Measurements from ENCODE around the gene RAMP2.
"Not testable (repeated sequence)": the region's sequence is repeated elsewhere in the genome, so short reads cannot be mapped to it uniquely, and the experiment has no call there.

RAMP2 gene

GRCh38 chr17:42748202-42748907 is 12.7 kb upstream of the RAMP2 start:
- H3K9me3 ChIP-seq (ENCODE audit: control insufficient read depth, low read length), result peaks cover 5% of the 10 kb centered on the region
- no peak overlapping the region for H3K27ac ChIP-seq (ENCODE audit: insufficient read depth, low read depth, low read length, poor library complexity, severe bottlenecking)
- peaks cover 8% of the 10 kb centered on the region for H3K4me1 ChIP-seq (ENCODE audit: control insufficient read depth, insufficient read depth, low read length)
- no peaks in the 10 kb centered on the region for H3K36me3 ChIP-seq (ENCODE audit: control insufficient read depth, insufficient read depth, low read length)
- WGBS, 2 experiments, result 64 to 68% methylated on average over 7 of the region's 7 CpGs
- peaks cover 18% of the 10 kb centered on the region for H3K27me3 ChIP-seq (ENCODE audit: control insufficient read depth, insufficient read depth, low read length, poor library complexity, severe bottlenecking)
- H3K4me3 ChIP-seq (ENCODE audit: insufficient read depth, low read depth, low read length), result no peak overlapping the region

GRCh38 chr17:42748908-42749798 is 11.9 kb upstream of the RAMP2 start:
- H3K36me3 ChIP-seq (ENCODE audit: control insufficient read depth, insufficient read depth, low read length), result no peaks in the 10 kb centered on the region
- peaks cover 5% of the 10 kb centered on the region for H3K9me3 ChIP-seq (ENCODE audit: control insufficient read depth, low read length)
- H3K27ac ChIP-seq (ENCODE audit: insufficient read depth, low read depth, low read length, poor library complexity, severe bottlenecking), result no peak overlapping the region
- 88 to 89% methylated on average over 11 of the region's 11 CpGs for WGBS, 2 experiments
- peaks cover 18% of the 10 kb centered on the region for H3K27me3 ChIP-seq (ENCODE audit: control insufficient read depth, insufficient read depth, low read length, poor library complexity, severe bottlenecking)
- no peak overlapping the region for H3K4me3 ChIP-seq (ENCODE audit: insufficient read depth, low read depth, low read length)
- H3K4me1 ChIP-seq (ENCODE audit: control insufficient read depth, insufficient read depth, low read length), result peaks cover 8% of the 10 kb centered on the region

GRCh38 chr17:42750739-42751344 is 10.2 kb upstream of the RAMP2 start:
- 87 to 91% methylated on average over 3 of the region's 3 CpGs for WGBS, 2 experiments
- Histone ChIP-seq H3K27ac (ENCODE audit: insufficient read depth, low read depth, low read length, poor library complexity, severe bottlenecking) (no peak overlapping the region), H3K4me3 (ENCODE audit: insufficient read depth, low read depth, low read length) (no peak overlapping the region)

GRCh38 chr17:42751628-42752027 is 9.4 kb upstream of the RAMP2 start:
- Histone ChIP-seq H3K4me1 (ENCODE audit: control insufficient read depth, insufficient read depth, low read length) (peaks cover 8% of the 10 kb centered on the region), H3K27me3 (ENCODE audit: control insufficient read depth, insufficient read depth, low read length, poor library complexity, severe bottlenecking) (peaks cover 4% of the 10 kb centered on the region), H3K4me3 (ENCODE audit: insufficient read depth, low read depth, low read length) (no peak overlapping the region), H3K27ac (ENCODE audit: insufficient read depth, low read depth, low read length, poor library complexity, severe bottlenecking) (no peak overlapping the region), H3K36me3 (ENCODE audit: control insufficient read depth, insufficient read depth, low read length) (no peaks in the 10 kb centered on the region), H3K9me3 (ENCODE audit: control insufficient read depth, low read length) (no peaks in the 10 kb centered on the region)
- 97 to 98% methylated on average over 7 of the region's 7 CpGs for WGBS, 2 experiments

More at GRCh38 chr17:42750739-42751344, 10.2 kb upstream of the RAMP2 start:
- peaks cover 9% of the 10 kb centered on the region for H3K27me3 ChIP-seq (ENCODE audit: control insufficient read depth, insufficient read depth, low read length, poor library complexity, severe bottlenecking)
- peaks cover 8% of the 10 kb centered on the region for H3K4me1 ChIP-seq (ENCODE audit: control insufficient read depth, insufficient read depth, low read length)
- no peaks in the 10 kb centered on the region for H3K36me3 ChIP-seq (ENCODE audit: control insufficient read depth, insufficient read depth, low read length)
- H3K9me3 ChIP-seq (ENCODE audit: control insufficient read depth, low read length), result no peaks in the 10 kb centered on the region

GRCh38 chr17:42754782-42755181 is 6.2 kb upstream of the RAMP2 start:
- Histone ChIP-seq H3K4me3 (ENCODE audit: insufficient read depth, low read depth, low read length) (no peak overlapping the region), H3K27ac (ENCODE audit: insufficient read depth, low read depth, low read length, poor library complexity, severe bottlenecking) (no peak overlapping the region), H3K9me3 (ENCODE audit: control insufficient read depth, low read length) (no peaks in the 10 kb centered on the region), H3K4me1 (ENCODE audit: control insufficient read depth, insufficient read depth, low read length) (peaks cover 8% of the 10 kb centered on the region), H3K36me3 (ENCODE audit: control insufficient read depth, insufficient read depth, low read length) (no peaks in the 10 kb centered on the region), H3K27me3 (ENCODE audit: control insufficient read depth, insufficient read depth, low read length, poor library complexity, severe bottlenecking) (peaks cover 18% of the 10 kb centered on the region)
- WGBS, 2 experiments, result 85 to 95% methylated on average over 3 of the region's 3 CpGs

GRCh38 chr17:42759982-42760651 is 910 bp upstream of the RAMP2 start:
- no peaks in the 10 kb centered on the region for H3K9me3 ChIP-seq (ENCODE audit: control insufficient read depth, low read length)
- peaks cover 6% of the 10 kb centered on the region for H3K4me1 ChIP-seq (ENCODE audit: control insufficient read depth, insufficient read depth, low read length)
- H3K4me3 ChIP-seq (ENCODE audit: insufficient read depth, low read depth, low read length), result peak overlapping the region; percentile 45
- H3K36me3 ChIP-seq (ENCODE audit: control insufficient read depth, insufficient read depth, low read length), result no peaks in the 10 kb centered on the region
- peaks cover 51% of the 10 kb centered on the region for H3K27me3 ChIP-seq (ENCODE audit: control insufficient read depth, insufficient read depth, low read length, poor library complexity, severe bottlenecking)
- WGBS, 2 experiments, result 65 to 69% methylated on average over 11 of the region's 11 CpGs
- no peak overlapping the region for H3K27ac ChIP-seq (ENCODE audit: insufficient read depth, low read depth, low read length, poor library complexity, severe bottlenecking)

- Histone ChIP-seq H3K36me3 (ENCODE audit: control insufficient read depth, insufficient read depth, low read length) (no peaks in the 10 kb centered on the region), H3K4me3 (ENCODE audit: insufficient read depth, low read depth, low read length) (peak overlapping the region; percentile 45), H3K27ac (ENCODE audit: insufficient read depth, low read depth, low read length, poor library complexity, severe bottlenecking) (no peak overlapping the region), H3K27me3 (ENCODE audit: control insufficient read depth, insufficient read depth, low read length, poor library complexity, severe bottlenecking) (peaks cover 51% of the 10 kb centered on the region), H3K9me3 (ENCODE audit: control insufficient read depth, low read length) (no peaks in the 10 kb centered on the region), H3K4me1 (ENCODE audit: control insufficient read depth, insufficient read depth, low read length) (peaks cover 6% of the 10 kb centered on the region)
- 78% methylated on average over 12 of the region's 12 CpGs for WGBS, 2 experiments
Measured at GRCh38 chr17:42761638-42762037, 611 bp downstream of the RAMP2 start.

GRCh38 chr17:42766124-42766523 is 5.1 kb downstream of the RAMP2 start:
- Histone ChIP-seq H3K9me3 (ENCODE audit: control insufficient read depth, low read length) (no peaks in the 10 kb centered on the region), H3K36me3 (ENCODE audit: control insufficient read depth, insufficient read depth, low read length) (no peaks in the 10 kb centered on the region), H3K4me3 (ENCODE audit: insufficient read depth, low read depth, low read length) (no peak overlapping the region), H3K27me3 (ENCODE audit: control insufficient read depth, insufficient read depth, low read length, poor library complexity, severe bottlenecking) (peaks cover 20% of the 10 kb centered on the region), H3K4me1 (ENCODE audit: control insufficient read depth, insufficient read depth, low read length) (no peaks in the 10 kb centered on the region), H3K27ac (ENCODE audit: insufficient read depth, low read depth, low read length, poor library complexity, severe bottlenecking) (no peak overlapping the region)
- WGBS, 2 experiments, result 91 to 93% methylated on average over 6 of the region's 6 CpGs

- H3K27ac ChIP-seq (ENCODE audit: insufficient read depth, low read depth, low read length, poor library complexity, severe bottlenecking), result no peak overlapping the region
Measured at GRCh38 chr17:42767512-42767911, 6.5 kb downstream of the RAMP2 start.

GRCh38 chr17:42768006-42768405 is 7.0 kb downstream of the RAMP2 start:
- 89 to 92% methylated on average over 9 of the region's 9 CpGs for WGBS, 2 experiments
- not testable (repeated sequence) for H3K4me3 ChIP-seq (ENCODE audit: insufficient read depth, low read depth, low read length); H3K27me3 ChIP-seq (ENCODE audit: control insufficient read depth, insufficient read depth, low read length, poor library complexity, severe bottlenecking); H3K4me1 ChIP-seq (ENCODE audit: control insufficient read depth, insufficient read depth, low read length); H3K9me3 ChIP-seq (ENCODE audit: control insufficient read depth, low read length); H3K27ac ChIP-seq (ENCODE audit: insufficient read depth, low read depth, low read length, poor library complexity, severe bottlenecking); H3K36me3 ChIP-seq (ENCODE audit: control insufficient read depth, insufficient read depth, low read length)

More at GRCh38 chr17:42767512-42767911, 6.5 kb downstream of the RAMP2 start:
- Histone ChIP-seq H3K27me3 (ENCODE audit: control insufficient read depth, insufficient read depth, low read length, poor library complexity, severe bottlenecking) (peaks cover 6% of the 10 kb centered on the region), H3K4me3 (ENCODE audit: insufficient read depth, low read depth, low read length) (no peak overlapping the region), H3K36me3 (ENCODE audit: control insufficient read depth, insufficient read depth, low read length) (no peaks in the 10 kb centered on the region), H3K4me1 (ENCODE audit: control insufficient read depth, insufficient read depth, low read length) (no peaks in the 10 kb centered on the region), H3K9me3 (ENCODE audit: control insufficient read depth, low read length) (no peaks in the 10 kb centered on the region)
